GM06990 (cell line): ENCODE measurements around the gene DUSP16.
"Not testable (repeated sequence)": the region's sequence is repeated elsewhere in the genome, so short reads cannot be mapped to it uniquely, and the experiment has no call there.

Experiments used
- DNase-seq: peaks from one replicate; pipeline ENCODE4 v3.0.0-alpha.2; 2011; ENCODE audit not compliant: insufficient read length; ENCODE audit errors: extremely low read depth
- H3K27me3 ChIP-seq: replicated peaks from 2 replicates; pipeline ENCODE4 v1.6.0; 2011; ENCODE audit warnings: low read length; ENCODE audit not compliant: control insufficient read depth, insufficient read depth
- H3K36me3 ChIP-seq: 2 replicates; pipeline ENCODE4 v1.5.1; 2011; ENCODE audit warnings: low read length; ENCODE audit not compliant: control insufficient read depth, insufficient read depth
- H3K4me3 ChIP-seq: replicated peaks from 2 replicates; pipeline ENCODE4 v1.5.1; 2011; ENCODE audit warnings: low read depth, mild to moderate bottlenecking, control low read depth, low read length
- TF ChIP-seq, protein P1 (sequence below): IDR thresholded peaks from 2 replicates; pipeline ENCODE4 v1.5.1; 2011; ENCODE audit warnings: low read length, control low read depth, mild to moderate bottlenecking, inconsistent platforms; ENCODE audit not compliant: insufficient read depth, poor library complexity, severe bottlenecking

Gene DUSP16

GRCh38 chr12:12527820-12528296 lies 34.8 kb downstream of the DUSP16 start:
- Histone ChIP-seq H3K36me3 (no peaks in the 10 kb centered on the region; the same call in 1 of the 2 replicates), H3K4me3 (no peak overlapping the region), H3K27me3 (no peaks in the 10 kb centered on the region)
- no peak for DNase-seq
- TF ChIP-seq, protein P1, sequence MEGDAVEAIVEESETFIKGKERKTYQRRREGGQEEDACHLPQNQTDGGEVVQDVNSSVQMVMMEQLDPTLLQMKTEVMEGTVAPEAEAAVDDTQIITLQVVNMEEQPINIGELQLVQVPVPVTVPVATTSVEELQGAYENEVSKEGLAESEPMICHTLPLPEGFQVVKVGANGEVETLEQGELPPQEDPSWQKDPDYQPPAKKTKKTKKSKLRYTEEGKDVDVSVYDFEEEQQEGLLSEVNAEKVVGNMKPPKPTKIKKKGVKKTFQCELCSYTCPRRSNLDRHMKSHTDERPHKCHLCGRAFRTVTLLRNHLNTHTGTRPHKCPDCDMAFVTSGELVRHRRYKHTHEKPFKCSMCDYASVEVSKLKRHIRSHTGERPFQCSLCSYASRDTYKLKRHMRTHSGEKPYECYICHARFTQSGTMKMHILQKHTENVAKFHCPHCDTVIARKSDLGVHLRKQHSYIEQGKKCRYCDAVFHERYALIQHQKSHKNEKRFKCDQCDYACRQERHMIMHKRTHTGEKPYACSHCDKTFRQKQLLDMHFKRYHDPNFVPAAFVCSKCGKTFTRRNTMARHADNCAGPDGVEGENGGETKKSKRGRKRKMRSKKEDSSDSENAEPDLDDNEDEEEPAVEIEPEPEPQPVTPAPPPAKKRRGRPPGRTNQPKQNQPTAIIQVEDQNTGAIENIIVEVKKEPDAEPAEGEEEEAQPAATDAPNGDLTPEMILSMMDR: no peak

GRCh38 chr12:12524128-12524527 lies 38.5 kb downstream of the DUSP16 start:
- H3K36me3 ChIP-seq: peaks cover 2% of the 10 kb centered on the region; the same call in 1 of the 2 replicates
- no peaks in the 10 kb centered on the region for H3K27me3 ChIP-seq
- TF ChIP-seq, protein P1: no peak
- DNase-seq: no peak
- no peak overlapping the region for H3K4me3 ChIP-seq

DNA sequence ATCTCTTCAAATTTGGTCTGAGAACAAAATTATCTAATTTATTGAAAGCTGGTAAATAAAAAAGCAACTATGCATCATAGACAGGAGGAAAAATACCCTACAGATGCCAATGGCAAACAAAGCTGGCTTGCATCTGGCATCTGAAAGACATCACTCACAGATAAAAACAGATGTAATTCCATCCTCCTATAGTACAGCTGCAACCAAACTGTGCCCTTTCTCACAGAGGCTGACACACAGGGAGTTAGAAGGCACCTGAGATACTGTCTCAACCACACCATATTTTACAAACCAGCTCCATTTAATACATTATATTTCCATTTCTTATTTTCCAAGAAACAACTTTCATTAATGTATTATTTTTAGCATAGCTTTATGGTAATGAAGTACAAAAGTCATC lies 39.4 kb downstream of the DUSP16 start:
- no peak overlapping the region for H3K4me3 ChIP-seq
- TF ChIP-seq, protein P1: no peak
- H3K27me3 ChIP-seq: no peaks in the 10 kb centered on the region
- H3K36me3 ChIP-seq: peaks cover 2% of the 10 kb centered on the region
- no peak for DNase-seq

DNA sequence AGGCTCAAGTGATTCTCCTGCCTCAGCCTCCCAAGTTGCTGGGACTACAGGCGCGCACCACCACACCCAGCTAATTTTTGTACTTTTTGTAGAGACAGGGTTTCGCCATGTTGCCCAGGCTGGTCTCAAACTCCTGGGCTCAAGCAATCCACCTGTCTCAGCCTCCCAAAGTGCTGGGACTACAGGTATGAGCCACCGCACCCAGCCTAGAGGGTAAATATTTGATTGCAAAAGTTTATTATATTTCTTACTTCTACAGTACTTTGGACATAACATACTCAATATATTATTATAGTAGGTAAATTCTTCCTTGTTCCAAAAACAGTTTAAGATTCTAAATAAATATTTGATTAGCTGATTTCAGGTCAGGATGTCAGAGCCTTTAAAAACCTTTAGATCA lies 40.0 kb downstream of the DUSP16 start:
- not testable (repeated sequence) for H3K27me3 ChIP-seq, DNase-seq, H3K36me3 ChIP-seq, H3K4me3 ChIP-seq

DNA sequence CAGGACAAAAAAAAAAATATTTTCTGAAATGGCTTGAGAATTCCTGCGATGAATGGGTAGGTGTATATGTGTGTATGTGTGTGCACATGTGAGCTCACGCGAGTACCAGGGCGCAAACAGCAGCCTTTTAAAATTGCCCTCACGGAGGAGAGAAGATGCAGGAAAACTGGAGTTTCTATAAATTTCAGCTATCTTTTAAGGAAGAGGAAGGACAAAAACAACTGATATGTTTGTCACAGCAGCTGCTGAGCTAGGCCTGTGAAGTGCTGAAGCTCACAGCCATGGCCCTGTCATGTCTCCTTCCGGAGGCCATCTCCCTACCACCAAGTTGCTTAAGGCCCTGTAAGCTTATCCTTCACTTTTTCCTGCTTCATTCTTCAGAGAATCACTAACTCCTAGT lies 40.8 kb downstream of the DUSP16 start:
- DNase-seq: no peak
- peaks cover 4% of the 10 kb centered on the region for H3K36me3 ChIP-seq
- TF ChIP-seq, protein P1: no peak
- no peaks in the 10 kb centered on the region for H3K27me3 ChIP-seq
- H3K4me3 ChIP-seq: no peak overlapping the region

DNA sequence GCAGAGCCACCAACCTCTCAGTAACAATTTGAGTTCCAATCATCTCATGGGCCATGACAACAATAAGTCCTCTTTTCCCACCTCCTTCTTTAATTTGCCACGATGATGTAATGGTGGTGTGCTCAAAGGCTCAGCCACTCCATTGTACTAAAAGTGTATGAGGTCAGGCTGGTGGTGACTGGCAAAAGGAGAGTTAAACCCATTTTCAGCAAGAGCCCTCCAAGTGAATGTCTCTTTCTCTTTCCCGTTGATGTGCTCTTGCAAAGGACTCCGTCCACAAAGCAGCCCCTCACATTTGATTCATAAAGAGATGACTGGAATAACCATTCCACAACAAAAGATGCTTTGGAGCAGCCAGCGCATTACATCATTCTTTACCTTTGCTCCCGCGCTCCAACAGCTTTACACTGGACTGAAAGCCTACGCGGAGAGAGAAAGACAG lies 41.6 kb downstream of the DUSP16 start:
- no peak for DNase-seq

More for the DNA sequence above, 41.6 kb downstream of the DUSP16 start:
- H3K36me3 ChIP-seq: peaks cover 6% of the 10 kb centered on the region
- TF ChIP-seq, protein P1: no peak
- no peaks in the 10 kb centered on the region for H3K27me3 ChIP-seq
- H3K4me3 ChIP-seq: no peak overlapping the region
